GM23248 (cell line): ENCODE measurements around the gene PNLIPRP3. TPM values are rescaled to one million over a fixed set of nuclear protein-coding genes. Genes with fewer than 3 reads are reported as not detected.
A peak's percentile ranks its signal among the peaks of the same experiment; 100 is the strongest.

Experiments
- DNase-seq: peaks from one replicate; pipeline ENCODE4 v3.0.0-alpha.2; 2015
- H2AFZ ChIP-seq: fragments of 200-600 bp; sonication (generic); 2 replicates; pipeline ENCODE4 v1.6.1; 2016; ENCODE audit warnings: antibody characterized with exemption
- H3F3A ChIP-seq: fragments of 200-600 bp; sonication (generic); 2 replicates; pipeline ENCODE4 v1.6.1; 2016; ENCODE audit warnings: mild to moderate bottlenecking, antibody characterized with exemption, mixed run types; ENCODE audit not compliant: insufficient read depth
- H3K27ac ChIP-seq: fragments of 200-600 bp; sonication (generic); 2 replicates; pipeline ENCODE4 v1.5.1; 2016; ENCODE audit warnings: mild to moderate bottlenecking
- H3K27me3 ChIP-seq: fragments of 200-600 bp; sonication (generic); replicated peaks from 2 replicates; pipeline ENCODE4 v1.6.1; 2016; ENCODE audit warnings: mild to moderate bottlenecking; ENCODE audit not compliant: insufficient read depth
- H3K36me3 ChIP-seq: fragments of 200-600 bp; sonication (generic); 2 replicates; pipeline ENCODE4 v1.6.1; 2016; ENCODE audit warnings: low read depth, mild to moderate bottlenecking
- H3K4me1 ChIP-seq: fragments of 200-600 bp; sonication (generic); 2 replicates; pipeline ENCODE4 v1.6.1; 2016; ENCODE audit warnings: mild to moderate bottlenecking; ENCODE audit not compliant: insufficient read depth
- H3K4me2 ChIP-seq: fragments of 200-600 bp; sonication (generic); one replicate; pipeline ENCODE4 v1.6.1; 2016; ENCODE audit warnings: mild to moderate bottlenecking; ENCODE audit not compliant: unreplicated experiment
- H3K4me3 ChIP-seq: fragments of 200-600 bp; sonication (generic); 2 replicates; pipeline ENCODE4 v1.5.1; 2016; ENCODE audit warnings: mild to moderate bottlenecking
- H3K79me2 ChIP-seq: fragments of 200-600 bp; sonication (generic); 2 replicates; pipeline ENCODE4 v1.6.1; 2016; ENCODE audit warnings: mild to moderate bottlenecking; ENCODE audit not compliant: insufficient read depth
- H3K9ac ChIP-seq: fragments of 200-600 bp; sonication (generic); 2 replicates; pipeline ENCODE4 v1.6.1; 2016; ENCODE audit warnings: mild to moderate bottlenecking
- H3K9me2 ChIP-seq: fragments of 200-600 bp; sonication (generic); 2 replicates; pipeline ENCODE4 v1.6.1; 2016; ENCODE audit warnings: mixed run types, mild to moderate bottlenecking, moderate library complexity; ENCODE audit not compliant: insufficient read depth
- H3K9me3 ChIP-seq: fragments of 200-600 bp; sonication (generic); one replicate; pipeline ENCODE4 v1.6.1; 2017; ENCODE audit warnings: low read depth
- H4K20me1 ChIP-seq: fragments of 200-600 bp; sonication (generic); 2 replicates; pipeline ENCODE4 v1.6.0; 2016; ENCODE audit not compliant: insufficient read depth
- EZH2 ChIP-seq: fragments of 200-600 bp; sonication (generic); IDR thresholded peaks from 2 replicates; pipeline ENCODE4 v1.6.1; 2018; ENCODE audit warnings: antibody characterized with exemption, mild to moderate bottlenecking; ENCODE audit not compliant: insufficient read depth, poor library complexity, severe bottlenecking
- EZH2phosphoT487 ChIP-seq: fragments of 200-600 bp; sonication (generic); IDR thresholded peaks from 2 replicates; pipeline ENCODE4 v1.6.1; 2018; ENCODE audit warnings: antibody characterized with exemption, moderate library complexity, mild to moderate bottlenecking, low read depth; ENCODE audit not compliant: insufficient read depth
- WGBS, 2 experiments: methylation state at CpG; one replicate each; pipeline ENCODE4 v1.1.6; 2015 to 2017; ENCODE audit warnings: low lambda C conversion rate in 2 of 2, low coverage in 1 of 2; ENCODE audit errors: missing lambda C conversion rate in 2 of 2; 5-methylcytosine and 5-hydroxymethylcytosine counted together
- in situ Hi-C: fragments of 300-500 bp; cut with MboI; formaldehyde crosslinking; loops from 2 replicates; pipeline ENCODE4 v1.15.0; 2020
- polyA plus RNA-seq: library from polyadenylated mRNA; unstranded; fragments of >200 nt; fragmentation: Nextera tagmentation; extraction: Ambion mirVana; gene quantifications from 2 replicates; pipeline ENCODE4 v1.2.1, GENCODE V29; 2016
- total RNA-seq: library from RNA; depleted of rRNA; stranded (reverse); fragments of >200 nt; shearing (Covaris generic); gene quantifications from 2 replicates; pipeline ENCODE4 v1.2.3, GENCODE V29; 2014

The PNLIPRP3 gene
- total and polyA plus RNA-seq, 2 experiments from 2014 or later: not detected

DNA sequence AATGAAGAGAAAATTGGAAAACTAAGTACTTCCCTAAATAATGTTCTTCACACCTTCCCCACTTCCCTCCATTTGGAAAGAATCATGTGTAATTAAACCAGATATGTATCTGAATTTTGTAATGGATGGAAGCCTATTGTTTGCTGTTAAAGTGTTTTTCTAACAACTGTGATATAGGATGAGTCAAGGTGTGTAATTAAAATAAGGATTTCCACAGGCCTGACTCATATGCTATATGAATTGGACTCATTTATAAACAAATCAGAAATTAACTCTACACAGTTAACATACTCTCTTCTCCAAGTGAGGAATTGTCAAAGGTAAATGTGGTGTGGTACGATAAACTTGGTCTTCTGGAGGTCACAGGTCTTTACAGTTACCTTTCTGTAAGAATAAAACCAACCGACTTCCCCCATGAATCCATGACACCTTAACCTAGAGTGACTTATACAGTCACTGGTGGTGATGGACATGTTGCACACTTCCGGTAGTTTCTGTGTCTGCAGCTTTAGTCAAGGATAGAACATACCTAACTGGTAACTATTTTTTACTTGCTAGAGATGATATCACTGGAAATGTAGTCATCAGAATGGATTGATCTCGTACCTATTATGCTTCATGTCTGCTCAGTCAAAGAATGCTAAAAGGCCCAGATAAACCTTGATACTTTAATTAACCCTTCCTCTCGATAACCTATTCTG, 12.8 kb downstream of the PNLIPRP3 start:
- Histone ChIP-seq H2AFZ (no peak overlapping the region), H3K27me3 (no peaks in the 10 kb centered on the region), H3K79me2 (no peaks in the 10 kb centered on the region), H3K27ac (no peak overlapping the region), H3K4me1 (no peaks in the 10 kb centered on the region), H3K4me2 (no peak overlapping the region), H3K9ac (no peak overlapping the region), H3F3A (no peaks in the 10 kb centered on the region), H4K20me1 (no peaks in the 10 kb centered on the region), H3K4me3 (no peak overlapping the region), H3K9me3 (no peaks in the 10 kb centered on the region), H3K36me3 (no peaks in the 10 kb centered on the region), H3K9me2 (no peaks in the 10 kb centered on the region)
- DNase-seq: no peak
- 71 to 75% methylated on average over 5 of the region's 5 CpGs for WGBS, 2 experiments
- in situ Hi-C loops: no loop called here
- no peak for TF ChIP-seq EZH2
- no peak for TF ChIP-seq EZH2phosphoT487

DNA sequence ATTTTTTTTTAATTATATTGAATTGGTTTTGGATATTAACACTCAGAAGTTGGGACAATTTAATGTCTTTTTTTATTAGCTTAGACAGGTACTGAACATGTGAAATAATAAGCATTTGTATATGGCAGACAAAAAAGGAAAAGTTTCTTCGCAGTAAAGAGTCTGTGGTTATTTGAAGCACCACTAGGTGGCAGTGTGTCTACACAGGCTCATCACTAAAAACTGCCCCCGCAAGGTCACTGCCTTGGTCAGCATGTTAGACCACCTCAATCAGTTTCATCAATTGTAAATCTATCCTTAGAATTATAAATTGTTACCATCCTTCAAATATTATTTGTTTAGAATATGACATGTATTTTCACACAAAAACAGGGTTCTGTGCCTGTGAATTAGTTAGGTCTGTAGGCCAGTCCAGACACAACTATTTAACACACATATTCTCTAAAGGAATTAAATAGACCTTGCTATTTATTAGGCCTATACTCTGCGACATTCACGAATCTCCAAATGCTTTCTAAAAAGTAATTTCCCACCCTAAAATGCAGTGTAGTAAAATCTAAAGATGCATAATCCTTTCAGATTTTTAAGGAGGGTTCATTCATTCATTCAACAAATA, 17.0 kb downstream of the PNLIPRP3 start:
- H3K4me2 ChIP-seq: no peak overlapping the region
- H3K4me3 ChIP-seq: no peak overlapping the region
- 16% methylated on average over 4 of the region's 4 CpGs for WGBS, 2 experiments
- peak; percentile 55 for DNase-seq
- H3K9me2 ChIP-seq: no peaks in the 10 kb centered on the region
- no peaks in the 10 kb centered on the region for H3K27me3 ChIP-seq
- H3K4me1 ChIP-seq: no peaks in the 10 kb centered on the region
- H2AFZ ChIP-seq: no peak overlapping the region
- H3K79me2 ChIP-seq: no peaks in the 10 kb centered on the region
- no peak overlapping the region for H3K27ac ChIP-seq
- H3K36me3 ChIP-seq: no peaks in the 10 kb centered on the region
- TF ChIP-seq EZH2phosphoT487 (no peak), EZH2 (no peak)
- in situ Hi-C loops: no loop called here
- H3K9ac ChIP-seq: no peak overlapping the region
- no peaks in the 10 kb centered on the region for H4K20me1 ChIP-seq
- H3F3A ChIP-seq: no peaks in the 10 kb centered on the region
- no peaks in the 10 kb centered on the region for H3K9me3 ChIP-seq

DNA sequence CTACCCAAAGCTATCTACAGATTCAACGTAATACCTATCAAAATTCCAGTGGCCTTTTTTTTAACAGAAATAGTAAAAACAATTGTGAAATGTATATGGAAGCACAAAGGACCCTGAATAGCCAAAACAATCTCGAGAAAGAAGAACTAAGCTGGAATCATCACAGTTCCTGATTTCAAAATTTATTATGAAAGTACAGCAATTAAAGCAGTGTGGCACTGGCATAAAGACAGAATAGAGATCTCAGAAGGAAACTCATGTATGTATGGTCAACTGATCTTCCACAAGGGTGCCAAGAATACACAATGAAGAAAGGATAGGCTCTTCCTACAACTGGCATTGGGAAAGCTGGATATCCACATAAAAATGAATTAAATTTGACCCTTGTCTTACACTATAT, 23.2 kb downstream of the PNLIPRP3 start:
- H3K27me3 ChIP-seq: no peaks in the 10 kb centered on the region
- in situ Hi-C loops: no loop called here
- no peaks in the 10 kb centered on the region for H3K36me3 ChIP-seq
- no peaks in the 10 kb centered on the region for H3K4me1 ChIP-seq
- H3F3A ChIP-seq: no peaks in the 10 kb centered on the region
- no peak for TF ChIP-seq EZH2
- no peak for TF ChIP-seq EZH2phosphoT487
- 17 to 25% methylated on average over 2 of the region's 2 CpGs for WGBS, 2 experiments
- H3K4me3 ChIP-seq: no peak overlapping the region
- no peak overlapping the region for H3K9ac ChIP-seq
- no peak overlapping the region for H3K4me2 ChIP-seq
- H3K79me2 ChIP-seq: no peaks in the 10 kb centered on the region
- no peaks in the 10 kb centered on the region for H3K9me2 ChIP-seq
- H4K20me1 ChIP-seq: no peaks in the 10 kb centered on the region
- no peaks in the 10 kb centered on the region for H3K9me3 ChIP-seq
- H3K27ac ChIP-seq: no peak overlapping the region
- DNase-seq: no peak
- H2AFZ ChIP-seq: no peak overlapping the region

DNA sequence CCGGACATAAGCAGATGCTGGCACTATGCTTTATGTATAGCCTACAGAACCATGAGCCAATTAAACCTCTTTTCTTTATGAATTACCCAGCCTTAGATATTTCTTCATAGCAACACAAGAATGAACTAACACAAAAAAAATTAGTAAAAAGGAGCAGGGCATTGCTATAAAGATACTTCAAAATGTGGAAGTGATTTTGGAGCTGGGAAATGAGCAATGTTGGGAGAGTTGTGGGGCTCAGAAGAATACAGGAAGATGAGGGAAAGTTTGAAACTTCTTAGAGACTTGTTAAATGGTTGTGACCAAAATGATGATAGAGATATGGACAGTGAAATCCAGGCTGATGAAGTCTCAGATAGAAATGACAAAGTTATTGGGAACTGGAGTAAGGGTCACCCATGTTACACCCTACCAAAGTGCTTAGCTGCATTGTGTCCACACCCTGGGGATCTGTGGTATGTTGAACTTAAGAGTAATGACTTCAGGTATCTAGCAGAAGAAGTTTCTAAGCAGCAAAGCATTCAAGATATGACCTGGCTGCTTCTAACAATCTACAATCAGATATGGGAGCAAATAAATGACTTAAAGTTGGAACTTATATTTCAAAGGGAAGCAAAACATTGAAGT, 24.2 kb downstream of the PNLIPRP3 start:
- no peak overlapping the region for H3K27ac ChIP-seq
- no peak overlapping the region for H2AFZ ChIP-seq
- no peaks in the 10 kb centered on the region for H3K36me3 ChIP-seq
- no peaks in the 10 kb centered on the region for H3F3A ChIP-seq
- WGBS, 2 experiments: 0% methylated on average over 1 of the region's 1 CpG
- no peak overlapping the region for H3K4me2 ChIP-seq
- no peak for DNase-seq
- in situ Hi-C loops: no loop called here
- no peaks in the 10 kb centered on the region for H3K4me1 ChIP-seq
- H3K9me3 ChIP-seq: no peaks in the 10 kb centered on the region
- H3K9ac ChIP-seq: no peak overlapping the region
- no peaks in the 10 kb centered on the region for H3K27me3 ChIP-seq
- no peak overlapping the region for H3K4me3 ChIP-seq
- H3K9me2 ChIP-seq: no peaks in the 10 kb centered on the region
- H4K20me1 ChIP-seq: no peaks in the 10 kb centered on the region
- no peaks in the 10 kb centered on the region for H3K79me2 ChIP-seq
- TF ChIP-seq EZH2 (no peak), EZH2phosphoT487 (no peak)
